GM12878 (cell line): Measurements from ENCODE around the gene CNGA1. TPM values are rescaled to one million over a fixed set of nuclear protein-coding genes. Genes with fewer than 3 reads are reported as not detected.

ENCODE experiments used
- ATAC-seq: fragments of 200-7000 bp; cut with Tn5 transposase; 3 replicates; pipeline ENCODE4 v1.9.1; 2020; ENCODE audit warnings: mild to moderate bottlenecking, moderate library complexity
- BruUV-seq: library from RNA; stranded (reverse); fragments of 400-500 nt; replicated peaks from 2 replicates; lab custom pipeline; 2021; lab: Mats Ljungman, UMichigan
- CTCF ChIA-PET: fragments of 300-600 bp; sonication (Branson Sonifier 250); formaldehyde crosslinking; extraction: SDS; loops from one replicate; lab custom pipeline; 2021; ENCODE audit warnings: inconsistent platforms; lab: Yijun Ruan, JAX
- POLR2A ChIA-PET: fragments of 350-600 bp; formaldehyde crosslinking; extraction: SDS; loops from one replicate; lab custom pipeline; 2021; ENCODE audit warnings: inconsistent platforms; lab: Charles Lee
- RAD21 ChIA-PET: fragments of 300-600 bp; sonication (Branson Sonifier 250); formaldehyde crosslinking; loops from one replicate; lab custom pipeline; 2023; ENCODE audit warnings: antibody characterized with exemption; ENCODE audit not compliant: unreplicated experiment; lab: Charles Lee
- SMC1A ChIA-PET: fragments of 300-600 bp; sonication (Branson Sonifier 250); formaldehyde crosslinking; loops from one replicate; lab custom pipeline; 2023; ENCODE audit not compliant: unreplicated experiment, uncharacterized antibody; lab: Charles Lee
- DNase-seq: peaks from one replicate; pipeline ENCODE4 v3.0.0-alpha.2; 2011; ENCODE audit warnings: low read depth, low spot score
- FAIRE-seq: peaks from 3 replicates; lab custom pipeline; 2011; peaks lifted over from hg19 to GRCh38; lab: Jason Lieb, UNC
- H2AFZ ChIP-seq: 2 replicates; pipeline ENCODE4 v1.6.0; 2011; ENCODE audit warnings: low read depth, low read length, control low read depth; ENCODE audit not compliant: control insufficient read depth
- H3K27ac ChIP-seq: 2 replicates; pipeline ENCODE4 v1.5.1; 2011; ENCODE audit warnings: control low read depth; ENCODE audit not compliant: control insufficient read depth, insufficient read depth
- H3K27me3 ChIP-seq, 2 experiments: replicated peaks in 1 of 2; 2 replicates each; pipeline versions ENCODE4 v1.6.0 to v1.6.1; 2011; ENCODE audit warnings: low read length in 1 of 2; ENCODE audit not compliant: control insufficient read depth in 2 of 2, insufficient read depth in 2 of 2
- H3K36me3 ChIP-seq, 2 experiments: 2 replicates each; pipeline ENCODE4 v1.5.1; 2011; ENCODE audit warnings: low read length in 1 of 2; ENCODE audit not compliant: control insufficient read depth in 2 of 2, insufficient read depth in 2 of 2
- H3K4me1 ChIP-seq: 2 replicates; pipeline ENCODE4 v1.6.1; 2011; ENCODE audit warnings: mild to moderate bottlenecking, low read length, moderate library complexity, mixed read lengths; ENCODE audit not compliant: control insufficient read depth, insufficient read depth
- H3K4me2 ChIP-seq: 2 replicates; pipeline ENCODE4 v1.6.0; 2011; ENCODE audit warnings: control low read depth; ENCODE audit not compliant: control insufficient read depth, insufficient read depth
- H3K4me3 ChIP-seq: fragments of 200-600 bp; sonication (generic); 2 replicates; pipeline ENCODE4 v1.5.1; 2016
- H3K79me2 ChIP-seq: 2 replicates; pipeline ENCODE4 v1.6.0; 2011; ENCODE audit warnings: low read length; ENCODE audit not compliant: control insufficient read depth, insufficient read depth
- H3K9ac ChIP-seq: 2 replicates; pipeline ENCODE4 v1.8.0; 2011; ENCODE audit warnings: low read length, control low read depth, mixed read lengths; ENCODE audit not compliant: control insufficient read depth, insufficient read depth
- H3K9me3 ChIP-seq: replicated peaks from 3 replicates; pipeline ENCODE4 v1.5.1; 2011; ENCODE audit warnings: mild to moderate bottlenecking, low read length; ENCODE audit not compliant: control insufficient read depth, insufficient read depth
- H4K20me1 ChIP-seq: 2 replicates; pipeline ENCODE4 v1.6.0; 2011; ENCODE audit not compliant: control insufficient read depth, insufficient read depth
- CBX5 ChIP-seq: sonication (generic); IDR thresholded peaks from 2 replicates; pipeline ENCODE4 v1.6.1; 2016; ENCODE audit warnings: low read depth, moderate library complexity, mild to moderate bottlenecking, inconsistent platforms
- CREM ChIP-seq: IDR thresholded peaks from 2 replicates; pipeline ENCODE4 v1.6.1; 2014; ENCODE audit warnings: antibody characterized with exemption, low read depth
- E2F4 ChIP-seq: IDR thresholded peaks from 2 replicates; pipeline ENCODE4 v1.6.1; 2012; ENCODE audit warnings: low read depth, low read length, improper control_type of control experiment
- ETV6 ChIP-seq, 2 experiments: fragments of 450-650 bp in 1 of 2; IDR thresholded peaks in 1 of 2; conservative IDR thresholded peaks in 1 of 2; 2 replicates each; pipeline ENCODE4 v1.6.1; 2014; ENCODE audit warnings: antibody characterized with exemption in 1 of 2, borderline replicate concordance in 1 of 2, low read depth in 1 of 2, mild to moderate bottlenecking in 1 of 2, moderate library complexity in 1 of 2
- LARP7 ChIP-seq: fragments of 450-650 bp; IDR thresholded peaks from 2 replicates; pipeline ENCODE4 v1.6.1; 2017; ENCODE audit warnings: mild to moderate bottlenecking
- MEF2B ChIP-seq: fragments of 450-650 bp; IDR thresholded peaks from 2 replicates; pipeline ENCODE4 v1.6.1; 2018; ENCODE audit warnings: mild to moderate bottlenecking, moderate library complexity; ENCODE audit not compliant: partially characterized antibody, poor library complexity, severe bottlenecking
- NFIC ChIP-seq: IDR thresholded peaks from 2 replicates; pipeline ENCODE4 v1.6.1; 2012; ENCODE audit warnings: low read depth, mild to moderate bottlenecking, inconsistent platforms, low read length, moderate library complexity
- YY1 ChIP-seq: IDR thresholded peaks from 2 replicates; pipeline ENCODE4 v1.6.1; 2011; ENCODE audit warnings: low read depth, mild to moderate bottlenecking, low read length
- WGBS: methylation state at CpG from one replicate; pipeline ENCODE4 v1.1.6; 2016; ENCODE audit warnings: low lambda C conversion rate; ENCODE audit not compliant: insufficient replicate concordance, insufficient coverage; ENCODE audit errors: missing lambda C conversion rate; 5-methylcytosine and 5-hydroxymethylcytosine counted together
- in situ Hi-C: fragments of 300-500 bp; cut with MboI; formaldehyde crosslinking; loops from 9 replicates; pipeline ENCODE4 v1.14.3; 2018; ENCODE audit warnings: mixed read lengths
- intact Hi-C: fragments of 100-400 bp; cut with micrococcal nuclease; formaldehyde crosslinking; loops from one replicate; pipeline ENCODE4 v1.14.2; 2022; ENCODE audit not compliant: unreplicated experiment
- polyA plus RNA-seq, 11 experiments: library from polyadenylated mRNA; depleted of rRNA in 4 of 11; unstranded in 6 of 11; stranded (reverse) in 5 of 11; fragments of >200 nt; fragmentation: Nextera tagmentation in 4 of 11; fragmentation: Illumina TruSeq in 1 of 11; extraction: Ambion mirVana in 4 of 11; extraction: Trizol in 1 of 11; gene quantifications; 1 replicate in 1 of 11; 2 replicates in 10 of 11; pipeline versions ENCODE4 v1.2.1 to v1.2.3, GENCODE V29; 2011 to 2016; ENCODE audit warnings: inconsistent platforms in 2 of 11, missing spikeins in 2 of 11, low read depth in 1 of 11
- total RNA-seq, 4 experiments: library from RNA; depleted of rRNA in 3 of 4; stranded (reverse); fragments of >200 nt in 3 of 4; fragmentation: Illumina TruSeq in 1 of 4; extraction: Trizol in 1 of 4; gene quantifications; 2 replicates each; pipeline versions ENCODE4 v1.2.1 to v1.2.3, GENCODE V29; 2013 to 2021

CNGA1 gene
- total and polyA plus RNA-seq, 10 of the 15 experiments (the other 5 are each of a cell fraction or from before 2014, with no cell fraction given) = 0.38 to 14.2 (median 5.1) TPM

- Histone ChIP-seq H4K20me1 (no peaks in the 10 kb centered on the region), H3K9ac (no peak overlapping the region), H3K36me3 (no peaks in the 10 kb centered on the region), H3K9me3 (peaks cover 2% of the 10 kb centered on the region; the same call in 1 of the 3 replicates), H2AFZ (no peak overlapping the region), H3K27me3 (no peaks in the 10 kb centered on the region), H3K27ac (no peak overlapping the region), H3K4me1 (peaks cover 55% of the 10 kb centered on the region), H3K4me2 (no peak overlapping the region), H3K79me2 (no peaks in the 10 kb centered on the region), H3K4me3 (no peak overlapping the region)
- FAIRE-seq (no peak), ATAC-seq (no peak), DNase-seq (no peak)
- BruUV-seq = no TSS peak
- RAD21 ChIA-PET = interaction anchor here (7.2 kb wide), 1 partner anchor 8 kb away, joined by 121 read pairs; no protein-coding TSS in a partner anchor
- intact Hi-C loops = loop anchor here (5.0 to 10.0 kb wide), 2 partner anchors 64 to 544 kb away; no protein-coding TSS in a partner anchor
- CTCF ChIA-PET = interaction anchor here (0.6 to 9.8 kb wide), 2 partner anchors 9 to 160 kb away, joined by 3 to 158 read pairs; no protein-coding TSS in a partner anchor
- in situ Hi-C loops = no loop called here
- POLR2A ChIA-PET = no interaction called here
- SMC1A ChIA-PET = interaction anchor here (1.2 to 11.8 kb wide), 2 partner anchors 7 to 10 kb away, joined by 5 to 268 read pairs; no protein-coding TSS in a partner anchor
- 29% methylated on average over 2 of the region's 2 CpGs for WGBS
- TF ChIP-seq YY1 = no peak
- no peak for TF ChIP-seq E2F4
- TF ChIP-seq CREM = no peak
- no peak for TF ChIP-seq NFIC
- TF ChIP-seq LARP7 = no peak
- no peak for TF ChIP-seq CBX5
- TF ChIP-seq ETV6 (conservative IDR thresholded peaks at IDR 0.05 in 1 of 2, IDR thresholded peaks at IDR 0.05 in 1 of 2; ENCODE audit: borderline replicate concordance in 1 of 2, low read depth in 1 of 2) = no peak
- no peak for TF ChIP-seq MEF2B
These were observed 22.2 kb upstream of the CNGA1 start for GRCh38 chr4:48038666-48039065.
